Ovary (tissue), 3 donors: Measurements from ENCODE around the gene RFFL.

Source experiments
- EP300 ChIP-seq: sonication (generic); formaldehyde crosslinking; IDR thresholded peaks from one replicate; pipeline ENCODE4 v1.6.1; 2017; ENCODE audit warnings: antibody characterized with exemption
- TF ChIP-seq, protein P1 (sequence below), 3 donors: fragments of 450-650 bp in 2 of 3; fragments of 200-600 bp in 1 of 3; IDR thresholded peaks; one replicate each; pipeline versions ENCODE4 v1.5.1 to v1.8.0; 2016 to 2022; ENCODE audit warnings: antibody characterized with exemption in 3 of 3, mild to moderate bottlenecking in 1 of 3
- donor health status: DM: no; HTN: no; CAD: no.

DNA sequence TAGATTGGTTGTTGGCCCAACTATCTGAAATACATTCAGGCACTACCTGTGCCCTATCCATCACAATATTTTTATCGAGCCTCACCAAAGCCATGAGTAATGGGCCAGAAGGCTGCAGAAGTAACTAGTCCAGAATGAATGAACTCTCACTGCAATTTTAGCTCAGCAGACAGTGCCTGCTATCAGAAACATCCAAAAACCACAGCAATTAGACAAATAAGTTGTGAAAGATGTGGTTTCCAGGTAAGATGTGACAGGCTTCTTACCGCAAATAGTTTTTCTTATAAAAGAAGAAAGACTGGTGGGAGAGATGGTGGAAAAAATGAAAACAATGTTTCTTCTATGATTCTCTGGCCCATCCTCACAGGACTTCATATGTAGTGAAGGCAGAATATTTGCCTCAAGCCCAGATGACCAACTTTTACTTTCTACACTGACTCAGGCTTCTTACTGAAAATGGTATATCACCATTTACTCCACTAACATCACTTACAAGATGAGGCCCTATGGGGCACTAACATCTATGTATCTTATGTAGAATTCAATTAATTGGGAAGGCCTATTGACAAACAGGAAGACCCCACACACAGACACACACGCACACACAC, 9.8 kb upstream of the RFFL start:
- TF ChIP-seq, protein P1, sequence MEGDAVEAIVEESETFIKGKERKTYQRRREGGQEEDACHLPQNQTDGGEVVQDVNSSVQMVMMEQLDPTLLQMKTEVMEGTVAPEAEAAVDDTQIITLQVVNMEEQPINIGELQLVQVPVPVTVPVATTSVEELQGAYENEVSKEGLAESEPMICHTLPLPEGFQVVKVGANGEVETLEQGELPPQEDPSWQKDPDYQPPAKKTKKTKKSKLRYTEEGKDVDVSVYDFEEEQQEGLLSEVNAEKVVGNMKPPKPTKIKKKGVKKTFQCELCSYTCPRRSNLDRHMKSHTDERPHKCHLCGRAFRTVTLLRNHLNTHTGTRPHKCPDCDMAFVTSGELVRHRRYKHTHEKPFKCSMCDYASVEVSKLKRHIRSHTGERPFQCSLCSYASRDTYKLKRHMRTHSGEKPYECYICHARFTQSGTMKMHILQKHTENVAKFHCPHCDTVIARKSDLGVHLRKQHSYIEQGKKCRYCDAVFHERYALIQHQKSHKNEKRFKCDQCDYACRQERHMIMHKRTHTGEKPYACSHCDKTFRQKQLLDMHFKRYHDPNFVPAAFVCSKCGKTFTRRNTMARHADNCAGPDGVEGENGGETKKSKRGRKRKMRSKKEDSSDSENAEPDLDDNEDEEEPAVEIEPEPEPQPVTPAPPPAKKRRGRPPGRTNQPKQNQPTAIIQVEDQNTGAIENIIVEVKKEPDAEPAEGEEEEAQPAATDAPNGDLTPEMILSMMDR (IDR thresholded peaks at IDR 0.05), result no peak
- TF ChIP-seq EP300, result no peak
